SK-MEL-5 (cell line): ENCODE data around the gene COL6A1. TPM values are rescaled to one million over a fixed set of nuclear protein-coding genes. Genes with fewer than 3 reads are reported as not detected.
"Not testable (repeated sequence)": the region's sequence is repeated elsewhere in the genome, so short reads cannot be mapped to it uniquely, and the experiment has no call there.

Source experiments
- DNase-seq: peaks from one replicate; pipeline ENCODE4 v3.0.0-alpha.2; 2016; ENCODE audit warnings: low read depth, low spot score
- in situ Hi-C: cut with HindIII; loops from 2 replicates; pipeline ENCODE4 v1.10.0; 2016; ENCODE audit warnings: low sequenced_read_pairs, high pct_unique_total_duplicates, low pct_unique_long_range_greater_than_20kb
- total RNA-seq: library from RNA; depleted of rRNA; stranded (reverse); fragments of >200 nt; shearing (Covaris generic); gene quantifications from 2 replicates; pipeline ENCODE4 v1.2.3, GENCODE V29; 2014

The COL6A1 gene
- total RNA-seq, 1 experiment from 2014 or later: 8.5 TPM

- in situ Hi-C loops, DNase-seq: not testable (repeated sequence)
Measured at GRCh38 chr21:46005894-46006546, 24.4 kb downstream of the COL6A1 start.

- no peak for DNase-seq
- in situ Hi-C loops: no loop called here
Measured at GRCh38 chr21:46006547-46007491, 25.2 kb downstream of the COL6A1 start.

- in situ Hi-C loops: no loop called here
- no peak for DNase-seq
Measured at GRCh38 chr21:46007492-46007868, 25.9 kb downstream of the COL6A1 start.

- no peak for DNase-seq
- in situ Hi-C loops: no loop called here
Measured at GRCh38 chr21:46008893-46009621, 27.5 kb downstream of the COL6A1 start.

- DNase-seq: no peak
- in situ Hi-C loops: no loop called here
Measured at GRCh38 chr21:46009951-46010705, 28.6 kb downstream of the COL6A1 start.

GRCh38 chr21:46011267-46011967 is 29.8 kb downstream of the COL6A1 start:
- no peak for DNase-seq
- in situ Hi-C loops: no loop called here

- no peak for DNase-seq
- in situ Hi-C loops: no loop called here
Measured at GRCh38 chr21:46012154-46012553, 30.6 kb downstream of the COL6A1 start.

- in situ Hi-C loops: no loop called here
- DNase-seq: no peak
Measured at GRCh38 chr21:46014828-46015227, 33.3 kb downstream of the COL6A1 start.

GRCh38 chr21:46017148-46017547 is 35.6 kb downstream of the COL6A1 start:
- in situ Hi-C loops: no loop called here
- no peak for DNase-seq

- in situ Hi-C loops: no loop called here
- DNase-seq: no peak
Measured at GRCh38 chr21:46017695-46018094, 36.1 kb downstream of the COL6A1 start.

- in situ Hi-C loops: no loop called here
- DNase-seq: no peak
Measured at GRCh38 chr21:46018615-46019014, 37.0 kb downstream of the COL6A1 start.

GRCh38 chr21:46020581-46020980 is 39.0 kb downstream of the COL6A1 start:
- no peak for DNase-seq
- in situ Hi-C loops: no loop called here

GRCh38 chr21:46021398-46021797 is 39.8 kb downstream of the COL6A1 start:
- in situ Hi-C loops: no loop called here
- no peak for DNase-seq

- in situ Hi-C loops: no loop called here
- no peak for DNase-seq
Measured at GRCh38 chr21:46021978-46022544, 40.5 kb downstream of the COL6A1 start.

GRCh38 chr21:46022551-46023525 is 41.3 kb downstream of the COL6A1 start:
- in situ Hi-C loops: no loop called here
- DNase-seq: peak; percentile 13

- in situ Hi-C loops: no loop called here
- DNase-seq: no peak
Measured at GRCh38 chr21:46023555-46023954, 42.0 kb downstream of the COL6A1 start.
